Brain pericyte (primary cell): Measurements from ENCODE around the gene THAP10.
"Not testable (repeated sequence)": the region's sequence is repeated elsewhere in the genome, so short reads cannot be mapped to it uniquely, and the experiment has no call there.

ENCODE experiments used
- DNase-seq: peaks from one replicate; pipeline ENCODE4 v3.0.0-alpha.2; 2012; ENCODE audit warnings: low read depth, low spot score

Gene THAP10

DNA sequence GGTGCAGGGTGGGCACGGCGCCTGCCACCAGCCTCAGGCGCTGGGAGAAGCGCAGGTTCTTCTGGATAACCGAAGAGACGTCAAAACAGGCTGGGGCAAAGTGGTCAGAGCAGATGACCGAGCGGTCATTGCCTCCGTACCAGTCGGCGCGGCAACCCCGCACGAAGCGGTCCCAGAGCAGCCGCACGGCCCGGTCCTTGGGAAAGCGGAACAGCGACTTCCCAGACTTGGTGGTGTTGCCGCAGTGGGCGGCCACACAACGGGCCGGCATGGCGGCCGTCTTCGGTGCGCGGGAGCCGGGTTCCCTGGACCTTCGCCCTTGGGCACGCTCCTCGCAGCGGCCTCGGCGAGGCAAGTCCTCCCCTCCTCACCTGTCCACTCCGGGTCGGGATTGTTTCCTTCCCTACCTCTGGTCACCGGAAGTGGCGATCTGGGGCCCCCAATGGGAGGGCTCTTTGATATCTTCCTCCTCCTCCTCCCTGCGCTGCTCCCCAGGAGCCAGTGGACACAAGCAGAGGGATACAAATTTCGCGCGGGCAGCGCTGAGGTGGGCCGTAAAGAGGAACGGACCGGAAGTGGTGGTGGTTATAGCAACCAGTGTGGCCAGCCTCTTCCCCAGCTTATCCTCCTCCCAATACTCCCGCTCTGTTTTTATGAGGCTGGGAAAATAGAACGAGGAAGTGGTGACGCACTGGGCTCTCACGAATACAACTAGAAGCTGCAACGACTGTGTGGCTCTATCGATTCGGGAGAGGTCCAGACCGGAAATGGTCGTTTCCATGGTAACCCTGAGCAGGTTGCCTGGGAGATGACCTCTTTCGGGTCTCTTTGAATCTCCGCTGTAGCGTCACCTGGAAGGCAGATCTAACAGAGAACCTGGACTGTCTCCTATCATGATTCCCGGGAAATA lies at the start of gene THAP10, which contains the start of gene LRRC49:
TSS of gene THAP10 (minus strand) at position 432 of the 910 bp plus-strand sequence. CDS start at position 271, 161 bp downstream.
TSS of gene LRRC49 (plus strand) at position 825 of the 910 bp plus-strand sequence. CDS start at position 894, 69 bp downstream.
- peak; percentile 76 for DNase-seq

DNA sequence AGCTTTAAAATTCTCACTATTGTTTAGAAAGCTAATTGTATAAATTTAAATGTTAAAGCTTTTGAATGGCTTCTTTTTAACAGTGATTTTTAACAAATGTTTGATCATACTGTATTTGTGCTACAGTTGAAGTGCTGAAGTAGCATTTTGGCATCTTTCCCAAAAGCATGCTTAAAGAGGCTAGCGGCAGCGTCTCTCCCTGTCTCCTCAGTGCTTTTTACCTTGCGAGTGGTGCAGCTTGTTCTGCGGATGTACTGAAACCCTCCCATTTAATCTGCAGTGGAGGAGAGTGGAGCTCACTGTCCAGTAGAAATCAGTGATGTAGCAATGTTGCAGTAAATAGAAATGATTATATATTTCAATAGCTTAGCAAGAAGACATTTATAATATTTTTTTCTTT lies 44.1 kb upstream of the THAP10 start:
- no peak for DNase-seq

DNA sequence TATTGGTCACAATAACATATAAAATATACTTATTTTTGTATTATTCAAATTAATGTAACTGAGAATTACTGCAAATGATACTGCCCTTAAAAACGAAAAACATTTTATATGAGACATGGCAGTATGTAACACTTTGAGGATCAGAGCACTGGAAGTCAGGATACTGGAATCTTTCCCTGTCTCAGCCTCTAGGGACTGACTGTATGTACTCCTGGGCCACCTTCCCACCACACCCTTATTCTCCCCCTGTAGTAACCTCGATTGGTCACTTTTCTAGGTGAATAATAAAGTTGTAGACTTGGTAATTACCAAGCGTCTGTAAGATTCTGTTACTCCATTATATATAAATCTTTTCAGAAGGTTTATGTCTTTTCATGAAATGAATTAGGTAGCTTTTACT lies 43.4 kb upstream of the THAP10 start:
- no peak for DNase-seq

DNA sequence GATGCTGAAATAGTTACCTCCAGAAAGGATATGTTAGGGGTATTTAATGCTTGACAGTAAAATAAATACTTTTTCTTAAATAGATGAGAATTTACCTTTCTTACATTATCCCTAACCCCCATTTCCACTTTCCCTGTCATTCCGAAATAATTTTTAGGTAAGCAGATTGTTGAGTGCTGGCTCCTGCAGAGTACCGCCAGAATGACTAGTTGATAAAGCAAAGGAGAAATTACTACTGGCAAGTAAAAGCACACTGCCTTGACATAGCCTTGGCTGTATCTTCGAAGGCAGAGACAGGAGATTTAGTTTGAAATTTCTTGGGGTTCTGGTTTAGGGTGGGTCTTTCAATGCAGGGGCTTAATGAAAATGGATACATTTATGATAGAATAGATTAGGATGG lies 41.2 kb upstream of the THAP10 start:
- DNase-seq = no peak

DNA sequence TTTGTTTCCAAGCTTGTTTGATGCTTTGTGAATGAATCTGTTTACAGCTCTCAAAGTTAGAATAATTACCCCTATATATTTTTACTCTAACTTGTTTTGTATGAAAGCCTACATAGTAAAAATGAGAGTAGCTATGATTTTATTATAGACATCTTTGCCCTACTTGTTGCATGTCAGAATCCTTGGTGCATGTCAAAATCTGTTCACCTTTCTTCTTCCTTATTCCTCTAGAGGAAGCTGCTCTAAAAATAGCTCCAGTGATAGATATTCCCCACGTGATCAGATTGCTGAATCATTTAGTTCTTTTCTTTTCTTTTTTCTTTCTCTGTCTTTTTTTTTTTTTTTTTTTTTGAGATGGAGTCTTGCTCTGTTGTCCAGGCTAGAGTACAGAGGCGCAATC lies 40.2 kb upstream of the THAP10 start:
- no peak for DNase-seq

DNA sequence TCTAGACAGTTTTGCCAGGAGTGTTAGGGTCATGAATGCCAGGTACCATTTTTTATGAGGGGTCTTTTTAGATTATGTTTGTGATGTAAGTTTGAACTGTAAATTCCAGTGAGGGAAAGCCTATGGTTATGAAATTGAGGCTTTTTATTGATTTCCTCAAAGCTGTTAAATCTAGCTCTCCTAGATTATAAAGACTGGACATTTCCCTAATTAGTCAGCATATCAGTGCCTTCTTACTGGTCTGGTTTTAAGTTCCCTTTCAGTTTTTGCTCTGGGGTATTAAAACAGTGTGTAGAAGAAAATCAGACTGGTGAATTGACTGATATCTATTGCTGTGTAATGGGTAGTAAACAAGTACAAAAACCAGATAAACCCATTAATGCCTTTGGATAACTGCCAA lies 39.6 kb upstream of the THAP10 start:
- no peak for DNase-seq

DNA sequence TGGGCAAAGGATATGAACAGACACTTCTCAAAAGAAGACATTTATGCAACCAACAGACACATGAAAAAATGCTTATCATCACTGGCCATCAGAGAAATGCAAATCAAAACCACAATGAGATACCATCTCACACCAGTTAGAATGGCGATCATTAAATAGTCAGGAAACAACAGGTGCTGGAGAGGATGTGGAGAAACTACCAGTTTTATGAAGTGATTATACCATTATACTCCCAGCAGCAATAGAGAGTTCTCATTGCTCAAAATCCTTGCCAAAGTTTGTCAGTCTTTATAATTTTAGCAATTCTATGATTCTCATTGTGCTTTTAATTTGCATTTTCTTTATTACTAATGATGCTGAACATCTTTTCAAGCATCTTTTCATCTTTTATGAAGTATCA lies 34.7 kb upstream of the THAP10 start:
- DNase-seq = not testable (repeated sequence)

DNA sequence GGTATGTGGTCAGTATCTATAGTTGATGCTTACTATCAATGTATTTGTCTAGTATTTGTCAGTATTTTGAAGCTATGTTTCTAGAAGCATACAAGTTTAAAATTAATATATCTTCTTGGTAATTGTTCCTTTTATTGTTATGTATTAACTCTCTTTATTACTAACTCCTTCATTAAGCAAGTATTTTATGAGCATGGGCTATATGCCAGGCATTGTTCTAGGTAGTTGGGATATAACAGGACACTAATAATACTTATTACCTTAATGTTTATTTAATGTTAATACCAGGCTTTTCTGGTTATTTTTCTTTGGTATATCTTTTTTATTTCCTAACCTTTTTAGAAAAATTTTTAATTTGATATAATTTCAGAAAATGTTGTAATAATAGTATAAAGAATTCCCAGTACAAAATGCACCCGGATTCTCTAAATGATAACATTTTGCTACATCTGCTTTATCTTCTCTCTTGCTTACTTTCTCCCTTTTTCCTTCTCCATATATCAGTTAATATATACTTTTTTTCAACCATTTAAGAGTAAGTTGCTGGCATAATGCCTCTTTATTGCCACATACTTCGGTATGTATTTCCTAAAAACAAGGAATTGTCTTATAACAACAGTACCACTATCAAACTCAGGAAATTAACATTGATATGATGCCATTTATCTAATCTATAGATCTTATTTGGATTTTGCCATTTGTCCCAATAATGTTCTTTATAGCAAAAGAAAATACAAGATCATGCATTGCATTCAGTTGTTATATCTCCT lies 31.3 kb upstream of the THAP10 start:
- DNase-seq = no peak

DNA sequence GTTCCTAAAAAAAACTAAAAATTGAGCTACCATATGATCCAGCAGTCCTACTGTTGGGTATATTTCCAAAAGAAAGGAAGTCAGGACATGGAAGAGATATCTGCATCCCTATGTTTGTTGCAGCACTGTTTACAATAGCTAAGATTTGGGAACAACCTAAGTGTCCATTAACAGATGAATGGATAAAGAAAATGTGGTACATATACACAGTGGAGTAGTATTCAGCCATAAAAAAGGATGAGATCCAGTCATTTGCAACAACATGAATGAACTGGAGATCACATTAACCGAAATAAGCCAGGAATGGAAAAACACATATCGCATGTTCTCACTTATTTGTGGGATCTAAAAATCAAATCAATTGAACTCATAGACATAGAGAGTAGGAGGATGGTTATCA lies 29.9 kb upstream of the THAP10 start:
- no peak for DNase-seq

DNA sequence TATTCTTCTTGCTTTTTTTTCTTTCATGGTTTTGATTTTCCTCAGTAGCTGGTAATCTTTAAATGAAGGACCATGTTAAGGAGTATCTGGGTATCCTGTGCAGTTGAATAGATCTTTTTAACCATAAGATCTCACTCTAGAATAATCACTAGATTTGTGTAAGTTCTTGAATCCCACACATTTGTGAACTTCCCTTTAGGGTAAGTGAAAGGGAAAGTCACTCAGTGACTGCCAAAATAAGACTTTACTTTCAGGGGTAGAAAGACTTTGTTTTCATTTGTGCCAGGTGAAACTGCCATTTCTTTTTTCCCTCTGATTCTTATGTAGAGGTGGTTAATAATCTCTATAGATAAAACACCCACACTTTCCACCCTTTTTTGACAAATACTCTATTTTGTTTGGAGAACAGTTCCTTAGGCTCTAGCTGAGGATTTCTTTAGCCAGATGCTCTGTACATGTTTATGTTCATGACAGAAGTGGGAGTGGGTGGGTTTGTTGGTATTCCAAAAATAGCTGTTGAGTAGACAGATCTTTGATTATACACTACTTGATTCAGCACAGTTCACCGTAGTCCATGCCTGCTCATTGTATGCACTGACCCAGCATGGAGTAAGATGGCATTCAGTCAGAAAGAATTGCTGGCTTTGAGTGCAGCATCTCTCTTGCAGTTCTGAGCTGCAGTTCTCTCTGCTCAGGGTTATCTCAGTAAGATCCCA lies 28.9 kb upstream of the THAP10 start:
- no peak for DNase-seq

DNA sequence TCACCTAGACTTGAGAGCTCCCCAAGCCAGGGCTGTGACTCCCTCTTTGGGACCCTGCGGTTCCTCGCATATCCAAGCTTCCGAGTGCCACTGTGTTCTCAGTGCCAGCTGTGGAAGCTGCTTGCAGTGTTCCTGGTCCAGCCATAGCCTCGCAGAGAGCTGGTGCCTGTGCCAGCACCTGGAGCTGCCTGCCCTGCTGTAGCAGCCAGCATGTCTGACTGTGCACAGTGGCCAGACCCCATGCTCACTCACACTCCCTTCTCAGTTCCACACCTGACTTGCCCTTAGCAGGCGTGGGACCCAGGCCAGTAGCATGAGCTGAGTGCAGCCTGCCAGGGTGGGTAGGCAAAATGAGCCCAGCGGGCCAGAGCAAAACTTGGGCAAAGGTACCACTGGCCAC lies 25.7 kb upstream of the THAP10 start:
- DNase-seq = no peak

DNA sequence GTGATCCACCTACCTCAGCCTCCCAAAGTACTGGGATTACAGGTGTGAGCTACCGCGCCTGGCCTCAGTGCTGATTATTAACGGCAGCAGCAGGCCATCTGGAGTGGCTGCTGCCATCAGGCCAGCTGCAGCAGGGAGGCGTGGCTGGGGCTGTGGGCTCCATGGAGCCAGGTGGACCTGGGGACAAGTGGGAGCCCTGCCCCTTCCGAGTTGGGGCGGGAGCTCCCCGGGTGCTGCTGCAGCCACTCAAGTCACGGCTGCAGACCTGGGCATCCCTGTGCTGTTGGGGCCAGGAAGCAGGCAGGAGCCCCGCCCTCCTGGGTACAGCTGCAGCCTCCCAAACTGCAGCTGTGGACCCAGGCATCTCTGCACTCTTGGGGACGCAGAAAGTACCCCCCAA lies 24.3 kb upstream of the THAP10 start:
- no peak for DNase-seq

DNA sequence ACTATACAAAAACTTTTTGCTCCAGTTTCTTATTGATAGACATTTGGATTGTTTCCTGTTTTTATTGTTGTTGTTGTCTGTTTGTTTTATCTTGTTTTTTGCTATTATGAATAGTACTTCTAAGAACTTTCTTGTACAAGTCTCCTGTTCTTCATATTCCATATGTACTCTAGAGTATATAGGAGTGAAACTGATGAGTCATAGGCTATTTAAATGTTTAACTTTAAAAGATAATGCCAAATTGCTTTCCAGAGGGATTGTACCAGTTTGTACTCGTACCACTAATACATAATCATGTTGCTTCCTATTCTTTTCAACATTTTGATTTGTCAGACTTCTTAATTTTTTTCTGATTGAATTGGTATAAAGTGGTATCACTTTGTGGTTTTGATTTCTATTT lies 20.0 kb upstream of the THAP10 start:
- DNase-seq = no peak

DNA sequence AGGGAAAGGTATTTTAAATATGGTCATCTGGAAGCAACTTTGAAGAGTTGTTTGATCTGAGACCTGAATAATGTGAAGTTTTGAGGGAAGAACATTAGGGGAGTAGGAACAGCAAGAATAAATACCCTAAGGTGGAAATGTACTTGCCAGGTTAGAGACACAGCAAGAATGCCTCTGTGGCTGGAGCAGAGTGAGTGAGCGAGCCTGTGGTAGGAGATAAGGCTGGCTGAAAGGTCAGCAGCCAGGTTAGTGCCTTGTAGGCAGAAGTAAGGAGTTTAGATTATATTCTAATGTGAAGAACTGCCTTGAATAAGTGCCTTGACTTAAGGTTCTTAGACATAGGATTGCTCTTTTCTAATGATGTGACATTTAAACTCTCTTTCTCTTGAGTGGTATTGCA lies 18.7 kb upstream of the THAP10 start:
- no peak for DNase-seq

DNA sequence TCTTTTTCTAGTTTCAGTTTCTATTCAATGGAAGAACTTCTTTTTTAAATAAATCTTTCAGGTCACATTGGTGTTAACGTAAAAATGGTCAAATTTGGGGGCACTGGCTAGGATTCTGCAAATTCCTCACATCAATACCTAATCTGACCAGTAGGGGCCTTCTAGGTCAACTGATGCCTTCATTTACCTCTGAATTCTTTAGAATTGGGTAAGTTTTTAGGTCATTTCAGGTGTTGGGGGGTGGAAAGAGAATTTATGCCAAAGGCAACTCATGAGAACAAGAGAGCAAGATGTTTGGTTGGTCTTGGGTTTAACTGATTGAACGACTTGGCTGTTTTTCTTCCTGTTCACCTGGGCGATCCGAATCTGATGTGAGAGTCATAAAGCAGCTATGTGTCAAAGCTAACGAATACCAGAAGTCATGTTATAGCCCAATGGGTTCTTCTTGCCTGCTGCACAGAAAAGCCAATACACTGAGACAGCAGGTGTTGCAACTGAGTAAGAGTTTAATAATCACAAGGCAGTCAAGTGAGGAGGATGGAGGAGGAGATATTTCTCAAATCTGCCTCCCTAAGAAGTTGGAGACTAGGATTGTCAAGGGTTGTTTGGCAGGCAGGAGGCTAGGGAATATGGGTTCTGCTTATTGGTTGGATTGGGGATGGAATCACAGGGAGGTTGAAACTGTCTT lies 15.7 kb upstream of the THAP10 start:
- DNase-seq = no peak

DNA sequence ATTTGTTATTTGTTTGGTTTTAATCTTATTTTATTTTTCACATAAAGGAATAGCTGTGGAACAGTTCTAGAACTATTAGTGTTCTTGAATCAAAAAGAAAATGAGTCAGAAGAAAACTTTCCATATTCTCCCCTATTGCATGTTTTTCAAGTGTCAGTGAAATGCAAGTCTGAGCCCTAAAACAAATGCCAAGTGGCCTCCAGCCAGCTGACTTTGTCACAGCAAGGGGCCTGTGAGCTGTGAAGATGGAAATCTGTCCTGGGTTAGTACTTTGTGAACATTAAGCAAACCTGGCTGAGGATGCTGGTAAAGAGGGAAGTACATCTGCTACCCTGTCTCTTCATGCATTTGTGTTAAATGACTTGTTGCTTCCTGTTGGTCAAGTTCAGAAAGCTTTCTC lies 14.6 kb upstream of the THAP10 start:
- DNase-seq = no peak

DNA sequence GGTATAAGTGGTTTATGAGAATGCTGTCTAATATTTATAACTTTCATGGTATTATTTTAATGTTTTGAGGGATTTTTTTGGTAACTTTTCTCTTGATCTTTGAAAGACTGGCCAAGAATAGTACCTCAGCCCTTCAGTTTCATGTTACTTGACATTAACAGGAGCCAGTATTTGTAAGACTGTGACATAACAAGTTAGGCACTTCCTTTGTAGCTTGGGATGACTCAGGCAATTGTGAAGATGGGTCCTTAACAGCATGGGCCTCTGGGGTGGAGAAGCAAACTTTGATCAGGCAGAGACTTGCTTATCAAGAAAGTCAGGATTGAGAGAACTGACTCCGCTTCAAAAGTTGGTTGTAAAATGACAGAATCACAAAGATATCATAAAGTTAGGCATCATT lies 9.9 kb upstream of the THAP10 start:
- no peak for DNase-seq

DNA sequence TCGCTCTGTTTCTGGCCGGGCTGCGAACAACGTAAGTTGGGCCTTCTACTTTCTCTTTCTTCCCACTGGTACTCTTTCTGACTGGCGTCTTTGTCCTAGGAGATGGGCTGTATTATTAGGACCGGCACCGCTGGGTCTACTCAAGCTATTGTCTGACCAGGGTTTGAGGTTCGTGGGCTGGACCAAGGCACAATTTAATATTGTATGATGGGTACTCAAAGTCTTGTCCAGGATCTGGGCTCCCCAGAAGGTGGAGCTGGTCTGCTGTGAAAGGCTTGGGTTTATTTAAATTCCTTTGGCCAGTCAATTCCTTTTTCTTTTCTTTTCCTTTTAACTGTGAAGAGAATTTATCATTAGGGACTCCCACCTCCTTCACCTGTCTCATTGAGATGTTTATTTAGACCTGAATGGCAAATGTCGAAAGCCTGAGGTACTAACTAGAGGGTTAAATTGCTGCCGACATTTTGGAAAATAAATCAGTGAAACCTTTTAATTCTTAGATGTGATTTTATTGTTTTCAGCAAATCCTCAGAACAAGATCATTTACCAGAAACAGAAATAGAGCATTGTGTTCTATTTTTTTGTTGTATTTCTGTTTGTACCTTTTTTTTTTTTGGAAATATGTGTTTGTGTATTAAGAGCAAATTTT lies 803 bp upstream of the THAP10 start:
- peak; percentile 40 for DNase-seq

DNA sequence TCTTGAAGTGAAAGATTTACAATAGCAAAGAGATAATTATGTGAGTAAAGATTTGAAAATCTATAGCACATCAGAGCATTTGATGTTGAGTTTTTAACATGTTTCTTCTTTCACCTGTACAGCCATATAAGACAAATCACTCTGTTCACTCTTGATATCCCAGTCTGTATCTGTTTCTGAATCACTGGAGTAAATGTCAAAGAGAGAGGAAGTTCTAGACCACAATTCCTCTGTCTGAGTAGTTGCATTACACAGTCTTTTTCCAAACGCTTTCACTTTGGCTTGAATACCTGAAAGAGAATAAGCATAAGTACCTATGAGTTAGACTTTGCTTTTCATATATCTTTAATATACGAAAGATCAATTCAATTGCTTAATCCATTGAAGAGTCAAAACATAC lies 9.9 kb downstream of the THAP10 start:
- no peak for DNase-seq

DNA sequence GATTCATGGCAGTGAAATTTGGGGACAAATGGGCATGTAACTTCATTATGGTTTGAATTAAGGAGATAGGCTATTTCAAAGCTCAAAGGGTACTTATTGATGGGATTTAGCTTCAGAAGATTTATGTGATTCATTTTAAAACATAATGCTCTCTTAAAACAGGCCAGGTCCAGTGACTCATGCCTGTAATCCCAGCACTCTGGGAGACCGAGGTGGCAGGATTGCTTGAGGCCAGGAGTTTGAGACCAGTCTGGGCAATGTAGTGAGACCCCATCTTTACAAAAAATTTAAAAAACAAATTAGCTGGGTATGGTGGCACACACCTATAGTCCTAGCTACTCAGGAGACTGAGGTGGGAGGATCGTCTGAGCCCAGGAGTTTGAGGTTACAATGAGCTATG lies 11.5 kb downstream of the THAP10 start:
- DNase-seq = no peak

DNA sequence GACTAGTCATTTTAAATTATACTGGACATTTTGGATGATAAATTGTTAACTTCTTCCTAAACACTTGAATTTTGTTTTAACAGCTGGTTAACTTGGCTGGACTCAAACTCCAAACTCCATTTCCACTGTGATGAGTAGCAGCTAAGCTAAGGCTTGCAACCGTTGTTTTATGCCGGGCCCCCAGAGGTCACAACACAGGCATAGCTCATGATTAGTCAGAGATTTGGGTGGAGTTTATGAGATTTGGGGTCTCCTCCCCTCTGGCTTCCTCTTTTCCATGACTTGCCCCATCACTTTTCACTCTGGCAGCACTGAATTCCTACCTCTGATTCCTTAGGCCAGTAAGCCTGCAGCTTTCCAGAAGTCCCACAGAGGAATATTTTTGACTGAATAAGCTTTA lies 12.8 kb downstream of the THAP10 start:
- DNase-seq = no peak
